Sigmoid colon (tissue), 7 donors: Measurements from ENCODE around the gene GMDS. TPM values are rescaled to one million over a fixed set of nuclear protein-coding genes. Genes with fewer than 3 reads are reported as not detected.

ENCODE experiments used
- DNase-seq: peaks from one replicate; pipeline ENCODE4 v3.0.0-alpha.2; 2019
- H3K27ac ChIP-seq, 4 donors: fragments of 200-600 bp; sonication (generic); one replicate each; pipeline ENCODE4 v1.5.1; 2016 to 2019; ENCODE audit warnings: mild to moderate bottlenecking in 1 of 4
- H3K27me3 ChIP-seq, 3 donors: fragments of 200-600 bp; sonication (generic); one replicate each; pipeline ENCODE4 v1.5.1; 2019; ENCODE audit warnings: mild to moderate bottlenecking in 1 of 3
- H3K36me3 ChIP-seq, 4 donors: fragments of 200-600 bp; sonication (generic); one replicate each; pipeline ENCODE4 v1.5.1; 2016 to 2019
- H3K4me1 ChIP-seq, 4 donors: fragments of 200-600 bp; sonication (generic); one replicate each; pipeline ENCODE4 v1.5.1; 2017 to 2019
- H3K4me3 ChIP-seq, 4 donors: fragments of 200-600 bp; sonication (generic); one replicate each; pipeline ENCODE4 v1.5.1; 2017 to 2019; ENCODE audit warnings: mild to moderate bottlenecking in 2 of 4, moderate library complexity in 1 of 4
- H3K9me3 ChIP-seq, 4 donors: fragments of 200-600 bp in 3 of 4; sonication (generic) in 3 of 4; one replicate each; pipeline versions ENCODE4 v1.5.1 to v1.6.1; 2013 to 2019
- EP300 ChIP-seq, 4 donors: sonication (generic); formaldehyde crosslinking; IDR thresholded peaks; one replicate each; pipeline ENCODE4 v1.6.1; 2017; ENCODE audit warnings: antibody characterized with exemption in 4 of 4
- POLR2A ChIP-seq, 2 donors: fragments of 450-650 bp; IDR thresholded peaks; one replicate each; pipeline ENCODE4 v1.6.1; 2016; ENCODE audit warnings: antibody characterized with exemption in 2 of 2, mild to moderate bottlenecking in 2 of 2, moderate library complexity in 2 of 2
- POLR2AphosphoS5 ChIP-seq, 4 donors: sonication (generic); formaldehyde crosslinking; IDR thresholded peaks; one replicate each; pipeline ENCODE4 v1.6.1; 2017; ENCODE audit warnings: antibody characterized with exemption in 4 of 4
- WGBS, 2 donors: extraction: QIAGEN DNeasy Blood & Tissue Kit; methylation state at CpG; one replicate each; pipeline ENCODE4 v1.1.7; 2013; 5-methylcytosine and 5-hydroxymethylcytosine counted together
- intact Hi-C: fragments of 100-400 bp; cut with DNase I; formaldehyde crosslinking; loops from one replicate; pipeline ENCODE4 v1.15.1; 2023
- polyA plus RNA-seq, 3 donors: library from polyadenylated mRNA; stranded (reverse); fragments of 200-250 nt; gene quantifications; one replicate each; pipeline ENCODE4 v1.2.3, GENCODE V29; 2013
- total RNA-seq, 4 donors: library from RNA; depleted of rRNA; stranded (reverse); fragments of >200 nt; gene quantifications; one replicate each; pipeline ENCODE4 v1.1.0, GENCODE V29; 2016
- TF ChIP-seq, protein P1 (sequence below), 4 experiments: fragments of 450-650 bp in 3 of 4; fragments of 200-600 bp in 1 of 4; IDR thresholded peaks; one replicate each; pipeline ENCODE4 v1.5.1; 2016 to 2019; ENCODE audit warnings: antibody characterized with exemption in 4 of 4, mild to moderate bottlenecking in 3 of 4, moderate library complexity in 2 of 4
- donor health status: healthy with polysubstance abuse.
- donor health status: Bipolar disorder and iron deficiency.
- donor health status: healthy.

Gene GMDS
- total and polyA plus RNA-seq, 7 donors = 3.1 to 173 (median 9.4) TPM

DNA sequence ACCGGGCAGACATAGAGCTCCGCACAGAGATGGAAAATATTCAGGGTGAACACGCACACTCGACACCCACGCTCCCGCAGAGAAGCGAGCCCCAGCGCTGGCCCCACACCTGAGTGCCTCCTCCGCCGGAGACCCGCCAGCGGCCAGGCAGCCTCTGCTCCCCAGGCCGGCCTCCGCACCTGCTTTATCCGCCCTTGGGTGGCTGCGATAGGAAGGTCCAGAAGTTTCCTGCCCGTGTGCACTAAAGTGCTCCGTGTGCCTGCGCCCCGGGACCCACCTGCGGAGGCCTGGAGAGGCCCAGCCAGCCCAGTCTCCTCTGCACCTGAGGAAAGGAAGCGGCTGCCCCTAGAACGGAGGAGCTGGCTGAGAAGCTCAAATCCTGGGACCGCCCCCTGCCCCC, 646.5 kb downstream of the GMDS start:
- Histone ChIP-seq H3K27me3 (peaks cover 13 to 76% (median 66%) of the 10 kb centered on the region in 3 donors), H3K4me3 (no peak overlapping the region), H3K4me1 (peaks cover 0 to 7% (median 5%) of the 10 kb centered on the region in 4 donors), H3K9me3 (no peaks in the 10 kb centered on the region), H3K27ac (no peak overlapping the region), H3K36me3 (no peaks in the 10 kb centered on the region)
- no peak for DNase-seq
- intact Hi-C loops = no loop called here
- whole genome bisulfite sequencing, 2 donors = 87 to 95% methylated on average over 24 of the region's 24 CpGs
- TF ChIP-seq, protein P1, sequence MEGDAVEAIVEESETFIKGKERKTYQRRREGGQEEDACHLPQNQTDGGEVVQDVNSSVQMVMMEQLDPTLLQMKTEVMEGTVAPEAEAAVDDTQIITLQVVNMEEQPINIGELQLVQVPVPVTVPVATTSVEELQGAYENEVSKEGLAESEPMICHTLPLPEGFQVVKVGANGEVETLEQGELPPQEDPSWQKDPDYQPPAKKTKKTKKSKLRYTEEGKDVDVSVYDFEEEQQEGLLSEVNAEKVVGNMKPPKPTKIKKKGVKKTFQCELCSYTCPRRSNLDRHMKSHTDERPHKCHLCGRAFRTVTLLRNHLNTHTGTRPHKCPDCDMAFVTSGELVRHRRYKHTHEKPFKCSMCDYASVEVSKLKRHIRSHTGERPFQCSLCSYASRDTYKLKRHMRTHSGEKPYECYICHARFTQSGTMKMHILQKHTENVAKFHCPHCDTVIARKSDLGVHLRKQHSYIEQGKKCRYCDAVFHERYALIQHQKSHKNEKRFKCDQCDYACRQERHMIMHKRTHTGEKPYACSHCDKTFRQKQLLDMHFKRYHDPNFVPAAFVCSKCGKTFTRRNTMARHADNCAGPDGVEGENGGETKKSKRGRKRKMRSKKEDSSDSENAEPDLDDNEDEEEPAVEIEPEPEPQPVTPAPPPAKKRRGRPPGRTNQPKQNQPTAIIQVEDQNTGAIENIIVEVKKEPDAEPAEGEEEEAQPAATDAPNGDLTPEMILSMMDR (IDR thresholded peaks at IDR 0.05) = no peak
- TF ChIP-seq POLR2AphosphoS5 (IDR thresholded peaks at IDR 0.05) (no peak), EP300 (IDR thresholded peaks at IDR 0.05) (no peak), POLR2A (IDR thresholded peaks at IDR 0.05) (no peak)

DNA sequence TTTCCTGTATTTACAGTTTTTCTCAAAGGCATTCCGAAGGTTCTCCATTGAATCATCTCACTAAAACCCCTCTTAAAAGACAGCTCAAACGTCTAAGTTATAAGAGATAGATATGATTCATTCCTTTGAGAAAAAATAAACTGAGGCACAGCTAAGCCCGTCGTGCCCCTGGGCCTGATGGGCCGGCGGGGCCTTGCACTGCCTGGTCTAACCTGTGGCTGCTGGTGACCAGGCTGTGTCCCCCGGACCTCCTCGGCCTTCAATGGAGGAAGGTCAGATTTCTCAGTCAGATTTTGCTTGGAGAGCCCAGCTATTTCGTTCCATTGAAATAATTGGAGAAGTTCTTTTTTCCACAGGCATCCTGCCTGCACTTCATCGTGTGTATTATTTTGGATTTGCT, 647.0 kb downstream of the GMDS start:
- intact Hi-C loops = no loop called here
- H3K27me3 ChIP-seq = peaks cover 10 to 76% (median 62%) of the 10 kb centered on the region in 3 donors
- no peak overlapping the region for H3K4me3 ChIP-seq
- WGBS, 2 donors = 89% methylated on average over 10 of the region's 10 CpGs
- no peak for DNase-seq
- H3K4me1 ChIP-seq = peaks cover 0 to 7% (median 4%) of the 10 kb centered on the region in 4 donors
- H3K36me3 ChIP-seq = no peaks in the 10 kb centered on the region
- H3K9me3 ChIP-seq = no peaks in the 10 kb centered on the region
- H3K27ac ChIP-seq = no peak overlapping the region
- TF ChIP-seq EP300 (IDR thresholded peaks at IDR 0.05) (no peak), POLR2A (IDR thresholded peaks at IDR 0.05) (no peak), POLR2AphosphoS5 (IDR thresholded peaks at IDR 0.05) (no peak)
- TF ChIP-seq, protein P1 (IDR thresholded peaks at IDR 0.05) = no peak

DNA sequence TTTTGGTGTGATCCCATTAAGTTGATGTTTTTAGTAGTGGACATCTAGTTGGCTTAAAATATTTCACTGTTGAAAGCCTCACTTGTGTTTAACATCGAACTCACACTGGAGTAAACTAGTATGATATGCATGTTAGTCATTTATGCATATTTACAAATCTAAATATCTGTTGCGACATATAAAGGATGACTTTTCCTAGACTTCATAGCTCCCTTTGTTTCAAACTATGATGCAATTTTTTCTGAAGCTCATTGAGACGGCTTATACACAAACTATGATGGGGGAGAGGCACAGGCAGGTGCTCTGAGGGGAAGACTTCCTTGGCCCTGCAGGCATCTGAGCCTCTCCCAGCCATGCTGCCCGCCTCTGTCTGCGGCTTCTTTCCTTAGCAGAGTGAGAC, 647.5 kb downstream of the GMDS start:
- no peaks in the 10 kb centered on the region for H3K36me3 ChIP-seq
- no peaks in the 10 kb centered on the region for H3K9me3 ChIP-seq
- 85 to 87% methylated on average over 5 of the region's 5 CpGs for WGBS, 2 donors
- TF ChIP-seq POLR2A (IDR thresholded peaks at IDR 0.05) (no peak), EP300 (IDR thresholded peaks at IDR 0.05) (no peak), POLR2AphosphoS5 (IDR thresholded peaks at IDR 0.05) (no peak)
- TF ChIP-seq, protein P1 (IDR thresholded peaks at IDR 0.05) = no peak
- no peak for DNase-seq
- H3K27me3 ChIP-seq = peaks cover 10 to 76% (median 59%) of the 10 kb centered on the region in 3 donors
- H3K4me3 ChIP-seq = no peak overlapping the region
- no peak overlapping the region for H3K27ac ChIP-seq
- H3K4me1 ChIP-seq = peaks cover 0 to 7% (median 4%) of the 10 kb centered on the region in 4 donors
- intact Hi-C loops = loop anchor here (2.0 kb wide), 3 partner anchors 751 to 1037 kb away; no protein-coding TSS in a partner anchor

DNA sequence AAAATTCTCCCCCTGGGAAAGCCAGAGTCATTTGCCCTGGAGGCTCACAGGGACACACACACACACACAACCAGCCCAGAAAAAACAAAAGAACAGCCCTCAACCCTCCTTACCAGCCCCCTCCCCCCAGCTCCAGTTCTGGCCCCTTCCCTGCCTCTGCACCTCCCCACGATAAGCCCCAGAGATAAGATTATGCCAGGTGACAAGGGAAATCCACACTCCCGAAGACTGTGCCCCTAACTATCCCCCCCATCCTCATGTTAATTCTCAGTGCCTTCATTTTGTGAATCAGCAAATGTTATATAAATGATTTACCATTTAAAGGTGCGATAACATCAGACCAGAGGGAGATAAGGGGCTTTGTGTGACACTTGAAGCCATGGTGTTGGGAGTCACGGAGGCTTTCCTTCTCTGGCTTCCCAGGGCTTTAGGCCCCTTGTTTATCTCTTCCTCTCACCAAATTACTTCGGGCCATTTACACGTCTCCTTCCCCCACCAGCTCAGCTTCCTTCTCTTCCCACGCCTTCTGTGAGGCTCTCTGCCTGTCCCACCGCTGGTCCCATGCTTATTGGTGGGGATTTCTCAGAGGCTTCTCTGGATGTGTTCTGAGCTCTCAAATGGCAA, 648.2 kb downstream of the GMDS start:
- H3K27ac ChIP-seq = no peak overlapping the region
- no peak for TF ChIP-seq POLR2AphosphoS5 (IDR thresholded peaks at IDR 0.05)
- TF ChIP-seq POLR2A (IDR thresholded peaks at IDR 0.05) = no peak
- TF ChIP-seq EP300 (IDR thresholded peaks at IDR 0.05) = no peak
- TF ChIP-seq, protein P1 (IDR thresholded peaks at IDR 0.05) = no peak
- H3K36me3 ChIP-seq = no peaks in the 10 kb centered on the region
- H3K4me3 ChIP-seq = no peak overlapping the region
- intact Hi-C loops = loop anchor here (2.0 kb wide), 3 partner anchors 752 to 1038 kb away; no protein-coding TSS in a partner anchor
- peaks cover 10 to 72% (median 56%) of the 10 kb centered on the region in 3 donors for H3K27me3 ChIP-seq
- peaks cover 0 to 7% (median 4%) of the 10 kb centered on the region in 4 donors for H3K4me1 ChIP-seq
- 70 to 81% methylated on average over 8 of the region's 8 CpGs for WGBS, 2 donors
- no peak for DNase-seq
- no peaks in the 10 kb centered on the region for H3K9me3 ChIP-seq
